HepG2 (cell line): Measurements from ENCODE around the gene BEST2. TPM values are rescaled to one million over a fixed set of nuclear protein-coding genes. Genes with fewer than 3 reads are reported as not detected.

Experiments used
- CEBPG ChIP-seq: IDR thresholded peaks from 2 replicates; pipeline ENCODE4 v1.6.1; 2016
- CENPT ChIP-seq: sonication (generic); formaldehyde crosslinking; IDR thresholded peaks from 2 replicates; pipeline ENCODE4 v1.8.0; 2022; ENCODE audit warnings: low read depth, mild to moderate bottlenecking, moderate library complexity, missing genetic modification reagents
- FOXA1 ChIP-seq, 2 experiments: fragments of 450-650 bp in 1 of 2; sonication (generic) in 1 of 2; formaldehyde crosslinking in 1 of 2; IDR thresholded peaks; 2 replicates each; pipeline versions ENCODE4 v1.4.0 to v1.6.1; 2016 to 2020; ENCODE audit warnings: missing genetic modification reagents in 1 of 2
- GATA4 ChIP-seq: sonication (generic); IDR thresholded peaks from 2 replicates; pipeline ENCODE4 v1.6.1; 2016; ENCODE audit warnings: antibody characterized with exemption, low read depth, borderline replicate concordance
- HES4 ChIP-seq: sonication (generic); formaldehyde crosslinking; IDR thresholded peaks from 2 replicates; pipeline ENCODE4 v1.9.0; 2021; ENCODE audit warnings: mild to moderate bottlenecking, missing genetic modification reagents, borderline replicate concordance
- JDP2 ChIP-seq: sonication (generic); formaldehyde crosslinking; IDR thresholded peaks from 2 replicates; pipeline ENCODE4 v1.8.1; 2022; ENCODE audit warnings: missing genetic modification reagents, borderline replicate concordance
- MIER2 ChIP-seq: IDR thresholded peaks from 2 replicates; pipeline ENCODE4 v1.6.1; 2016; ENCODE audit warnings: missing biosample characterization, missing genetic modification reagents
- NFATC3 ChIP-seq: sonication (generic); formaldehyde crosslinking; IDR thresholded peaks from 2 replicates; pipeline ENCODE4 v1.5.1; 2020; ENCODE audit warnings: mild to moderate bottlenecking, missing genetic modification reagents
- PAF1 ChIP-seq: IDR thresholded peaks from 2 replicates; pipeline ENCODE4 v1.6.1; 2016; ENCODE audit warnings: missing genetic modification reagents, missing compliant biosample characterization
- PHF8 ChIP-seq: sonication (generic); formaldehyde crosslinking; IDR thresholded peaks from 2 replicates; pipeline ENCODE4 v1.5.0; 2020; ENCODE audit warnings: missing genetic modification reagents
- PRMT3 ChIP-seq: sonication (generic); formaldehyde crosslinking; IDR thresholded peaks from 2 replicates; pipeline ENCODE4 v1.8.1; 2022; ENCODE audit warnings: low read depth, mild to moderate bottlenecking, moderate library complexity, missing genetic modification reagents, borderline replicate concordance
- SIN3B ChIP-seq: fragments of 150-350 bp; IDR thresholded peaks from 2 replicates; pipeline ENCODE4 v1.6.1; 2014; ENCODE audit warnings: low read length
- SMARCC2 ChIP-seq: fragments of 450-650 bp; IDR thresholded peaks from 2 replicates; pipeline ENCODE4 v1.6.1; 2017; ENCODE audit warnings: antibody characterized with exemption, mild to moderate bottlenecking
- SP1 ChIP-seq, 2 experiments: fragments of 450-650 bp in 1 of 2; sonication (generic) in 1 of 2; formaldehyde crosslinking in 1 of 2; IDR thresholded peaks; 2 replicates each; pipeline versions ENCODE4 v1.4.0 to v1.6.1; 2016 to 2020; ENCODE audit warnings: missing genetic modification reagents in 1 of 2
- SP5 ChIP-seq: IDR thresholded peaks from 2 replicates; pipeline ENCODE4 v1.6.1; 2016; ENCODE audit warnings: low read depth, borderline replicate concordance
- ZNF235 ChIP-seq: sonication (generic); formaldehyde crosslinking; IDR thresholded peaks from 2 replicates; pipeline ENCODE4 v1.8.1; 2023; ENCODE audit warnings: mild to moderate bottlenecking, missing genetic modification reagents, borderline replicate concordance
- ZNF296 ChIP-seq: sonication (generic); formaldehyde crosslinking; conservative IDR thresholded peaks from 2 replicates; pipeline ENCODE4 v1.5.0; 2020; ENCODE audit warnings: mild to moderate bottlenecking, missing genetic modification reagents
- ZNF329 ChIP-seq: sonication (generic); formaldehyde crosslinking; IDR thresholded peaks from 2 replicates; pipeline ENCODE4 v1.9.0; 2021; ENCODE audit warnings: low read depth, mild to moderate bottlenecking, missing genetic modification reagents
- ZNF33B ChIP-seq: sonication (generic); formaldehyde crosslinking; IDR thresholded peaks from 2 replicates; pipeline ENCODE4 v1.5.1; 2020; ENCODE audit warnings: mild to moderate bottlenecking, missing genetic modification reagents
- ZNF34 ChIP-seq: sonication (generic); formaldehyde crosslinking; IDR thresholded peaks from 2 replicates; pipeline ENCODE4 v1.4.0; 2020; ENCODE audit warnings: mild to moderate bottlenecking, missing genetic modification reagents, borderline replicate concordance
- ZNF367 ChIP-seq: sonication (generic); formaldehyde crosslinking; IDR thresholded peaks from 2 replicates; pipeline ENCODE4 v1.4.0; 2020; ENCODE audit warnings: missing genetic modification reagents, borderline replicate concordance
- ZNF446 ChIP-seq: sonication (generic); formaldehyde crosslinking; IDR thresholded peaks from 2 replicates; pipeline ENCODE4 v1.5.0; 2020; ENCODE audit warnings: mild to moderate bottlenecking, missing genetic modification reagents
- ZNF619 ChIP-seq: sonication (generic); formaldehyde crosslinking; IDR thresholded peaks from 2 replicates; pipeline ENCODE4 v1.4.0; 2020; ENCODE audit warnings: mild to moderate bottlenecking, missing genetic modification reagents
- ZNF660 ChIP-seq: sonication (generic); formaldehyde crosslinking; IDR thresholded peaks from 2 replicates; pipeline ENCODE4 v1.5.1; 2020; ENCODE audit warnings: mild to moderate bottlenecking, low read depth, missing genetic modification reagents, borderline replicate concordance
- ZNF678 ChIP-seq: sonication (generic); formaldehyde crosslinking; IDR thresholded peaks from 2 replicates; pipeline ENCODE4 v1.4.0; 2020; ENCODE audit warnings: mild to moderate bottlenecking, missing genetic modification reagents
- polyA plus RNA-seq, 8 experiments: library from polyadenylated mRNA; depleted of rRNA in 3 of 8; stranded (reverse) in 7 of 8; unstranded in 1 of 8; fragments of >200 nt; fragmentation: Illumina TruSeq in 4 of 8; extraction: Trizol in 4 of 8; gene quantifications; 2 replicates each; pipeline versions ENCODE4 v1.2.1 to v1.2.3, GENCODE V29; 2011 to 2016; ENCODE audit warnings: low read depth in 4 of 8, missing spikeins in 1 of 8, mixed read lengths in 1 of 8; ENCODE audit not compliant: insufficient read depth in 1 of 8
- total RNA-seq, 5 experiments: library from RNA; depleted of rRNA; stranded (reverse); fragments of >200 nt; fragmentation: Illumina TruSeq; extraction: Trizol; gene quantifications; 2 replicates each; pipeline ENCODE4 v1.2.3, GENCODE V29; 2016; ENCODE audit warnings: low read depth in 1 of 5
- TF ChIP-seq, protein P1 (sequence below): sonication (generic); formaldehyde crosslinking; IDR thresholded peaks from 2 replicates; pipeline ENCODE4 v1.5.0; 2020; ENCODE audit warnings: mild to moderate bottlenecking, missing genetic modification reagents
- TF ChIP-seq, protein P2 (sequence below): sonication (generic); formaldehyde crosslinking; IDR thresholded peaks from 2 replicates; pipeline ENCODE4 v1.4.0; 2020; ENCODE audit warnings: mild to moderate bottlenecking, missing genetic modification reagents, borderline replicate concordance
- TF ChIP-seq, protein P3 (sequence below): sonication (generic); formaldehyde crosslinking; IDR thresholded peaks from 2 replicates; pipeline ENCODE4 v1.8.1; 2023; ENCODE audit warnings: missing genetic modification reagents, mild to moderate bottlenecking, borderline replicate concordance

Gene BEST2
- total and polyA plus RNA-seq, 2 of the 13 experiments (the other 11 are each of a cell fraction or from before 2014, with no cell fraction given), result not detected

DNA sequence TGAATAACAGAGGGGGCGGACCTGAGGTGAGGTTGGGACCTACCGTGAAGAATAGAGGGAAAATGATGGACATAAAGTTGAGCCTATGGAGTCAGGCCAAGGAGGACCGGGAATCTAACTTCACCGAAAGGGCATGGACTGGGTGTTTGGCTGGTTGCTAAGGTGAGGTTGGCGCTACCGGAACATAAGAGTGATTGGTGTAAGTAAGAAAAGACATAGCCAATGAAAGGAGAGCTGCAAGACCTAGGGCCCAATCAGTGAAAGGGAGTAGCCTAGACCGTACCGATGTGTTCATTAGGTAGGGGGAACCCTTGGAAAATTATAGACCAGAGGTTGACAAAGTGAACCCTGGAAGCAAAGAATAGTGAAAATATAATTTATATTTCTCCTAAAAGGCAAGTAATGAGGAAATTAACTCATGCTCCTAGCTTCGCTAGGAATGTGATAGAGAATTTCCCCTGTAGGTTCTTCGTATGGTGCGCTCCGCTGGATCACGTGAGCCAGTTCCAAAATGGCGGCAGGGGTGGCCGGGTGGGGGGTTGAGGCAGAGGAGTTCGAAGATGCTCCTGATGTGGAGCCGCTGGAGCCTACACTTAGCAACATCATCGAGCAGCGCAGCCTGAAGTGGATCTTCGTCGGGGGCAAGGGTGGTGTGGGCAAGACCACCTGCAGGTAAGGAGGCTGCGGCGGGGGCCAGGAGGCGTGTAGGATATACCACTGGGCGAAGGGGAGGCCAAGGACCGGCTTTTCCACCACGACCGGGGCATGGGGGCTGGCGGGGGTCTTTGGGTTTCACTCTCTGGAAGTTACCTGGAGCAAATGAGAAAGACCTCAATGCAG is 14.4 kb upstream of the BEST2 start, which contains the start of gene GET3 (continued):
- TF ChIP-seq SMARCC2 (no peak), HES4 (CRISPR knock-in tag) (no peak), ZNF329 (CRISPR knock-in tag) (no peak), ZNF678 (CRISPR knock-in tag) (no peak), MIER2 (CRISPR knock-in tag) (no peak), ZNF235 (CRISPR knock-in tag) (no peak), NFATC3 (CRISPR knock-in tag) (no peak), ZNF446 (CRISPR knock-in tag) (no peak), SP5 (no peak; the same call in 1 of the 2 replicates), CEBPG (CRISPR knock-in tag) (no peak), SIN3B (peak; percentile 99), JDP2 (CRISPR knock-in tag) (no peak), PAF1 (CRISPR knock-in tag) (no peak), PRMT3 (CRISPR knock-in tag) (no peak), ZNF619 (CRISPR knock-in tag) (no peak), ZNF296 (CRISPR knock-in tag) (no peak), ZNF34 (CRISPR knock-in tag) (no peak), SP1 (IDR thresholded peaks at IDR 0.05) (no peak), SP1 (CRISPR knock-in tag; IDR thresholded peaks at IDR 0.05) (no peak), ZNF660 (CRISPR knock-in tag) (no peak), ZNF33B (no peak), FOXA1 (IDR thresholded peaks at IDR 0.05) (no peak), FOXA1 (CRISPR knock-in tag; IDR thresholded peaks at IDR 0.05) (no peak), PHF8 (CRISPR knock-in tag) (peak; percentile 79), GATA4 (peak; percentile 42; the same call in 1 of the 2 replicates), CENPT (CRISPR knock-in tag) (no peak), ZNF367 (CRISPR knock-in tag) (no peak)
- TF ChIP-seq, protein P1, sequence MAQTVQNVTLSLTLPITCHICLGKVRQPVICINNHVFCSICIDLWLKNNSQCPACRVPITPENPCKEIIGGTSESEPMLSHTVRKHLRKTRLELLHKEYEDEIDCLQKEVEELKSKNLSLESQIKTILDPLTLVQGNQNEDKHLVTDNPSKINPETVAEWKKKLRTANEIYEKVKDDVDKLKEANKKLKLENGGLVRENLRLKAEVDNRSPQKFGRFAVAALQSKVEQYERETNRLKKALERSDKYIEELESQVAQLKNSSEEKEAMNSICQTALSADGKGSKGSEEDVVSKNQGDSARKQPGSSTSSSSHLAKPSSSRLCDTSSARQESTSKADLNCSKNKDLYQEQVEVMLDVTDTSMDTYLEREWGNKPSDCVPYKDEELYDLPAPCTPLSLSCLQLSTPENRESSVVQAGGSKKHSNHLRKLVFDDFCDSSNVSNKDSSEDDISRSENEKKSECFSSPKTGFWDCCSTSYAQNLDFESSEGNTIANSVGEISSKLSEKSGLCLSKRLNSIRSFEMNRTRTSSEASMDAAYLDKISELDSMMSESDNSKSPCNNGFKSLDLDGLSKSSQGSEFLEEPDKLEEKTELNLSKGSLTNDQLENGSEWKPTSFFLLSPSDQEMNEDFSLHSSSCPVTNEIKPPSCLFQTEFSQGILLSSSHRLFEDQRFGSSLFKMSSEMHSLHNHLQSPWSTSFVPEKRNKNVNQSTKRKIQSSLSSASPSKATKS (CRISPR knock-in tag), result no peak
- TF ChIP-seq, protein P2, sequence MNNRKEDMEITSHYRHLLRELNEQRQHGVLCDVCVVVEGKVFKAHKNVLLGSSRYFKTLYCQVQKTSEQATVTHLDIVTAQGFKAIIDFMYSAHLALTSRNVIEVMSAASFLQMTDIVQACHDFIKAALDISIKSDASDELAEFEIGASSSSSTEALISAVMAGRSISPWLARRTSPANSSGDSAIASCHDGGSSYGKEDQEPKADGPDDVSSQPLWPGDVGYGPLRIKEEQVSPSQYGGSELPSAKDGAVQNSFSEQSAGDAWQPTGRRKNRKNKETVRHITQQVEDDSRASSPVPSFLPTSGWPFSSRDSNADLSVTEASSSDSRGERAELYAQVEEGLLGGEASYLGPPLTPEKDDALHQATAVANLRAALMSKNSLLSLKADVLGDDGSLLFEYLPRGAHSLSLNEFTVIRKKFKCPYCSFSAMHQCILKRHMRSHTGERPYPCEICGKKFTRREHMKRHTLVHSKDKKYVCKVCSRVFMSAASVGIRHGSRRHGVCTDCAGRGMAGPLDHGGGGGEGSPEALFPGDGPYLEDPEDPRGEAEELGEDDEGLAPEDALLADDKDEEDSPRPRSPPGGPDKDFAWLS (CRISPR knock-in tag), result no peak
- TF ChIP-seq, protein P3, sequence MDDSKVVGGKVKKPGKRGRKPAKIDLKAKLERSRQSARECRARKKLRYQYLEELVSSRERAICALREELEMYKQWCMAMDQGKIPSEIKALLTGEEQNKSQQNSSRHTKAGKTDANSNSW (CRISPR knock-in tag), result no peak
